Measurements from ENCODE around the gene TRAF3IP3. TPM values are rescaled to one million over a fixed set of nuclear protein-coding genes. Genes with fewer than 3 reads are reported as not detected.

TRAF3IP3 gene
- total and polyA plus RNA-seq, 2 donors (not counting 1 experiment from before 2014, with no cell fraction given), result not detected

- Histone ChIP-seq H3K27ac (ENCODE audit: insufficient read depth, low read length) (no peak overlapping the region), H4K20me1 (ENCODE audit: control insufficient read depth, extremely low read depth, insufficient read depth, low read length) (no peaks in the 10 kb centered on the region), H3K4me2 (ENCODE audit: extremely low read depth, insufficient read depth, low read length) (no peak overlapping the region), H3K79me2 (ENCODE audit: control insufficient read depth, insufficient read depth, low read length) (no peaks in the 10 kb centered on the region), H3K4me1 (ENCODE audit: control insufficient read depth, extremely low read depth, insufficient read depth, low read length) (peaks cover 17% of the 10 kb centered on the region), H2AFZ (ENCODE audit: low read length) (no peak overlapping the region), H3K9me3 (ENCODE audit: control insufficient read depth, insufficient read depth, low read depth, low read length) (no peaks in the 10 kb centered on the region), H3K4me3 (replicated peaks in 1 of 4; ENCODE audit: control extremely low read depth in 1 of 4, insufficient read depth in 1 of 4, low read depth in 3 of 4, low read length in 4 of 4) (no peak overlapping the region), H3K27me3 (ENCODE audit: control insufficient read depth, insufficient read depth, low read length) (no peaks in the 10 kb centered on the region), H3K9ac (ENCODE audit: insufficient read depth, low read length) (no peak overlapping the region), H3K36me3 (ENCODE audit: control insufficient read depth, insufficient read depth, low read length) (no peaks in the 10 kb centered on the region)
- DNase-seq (ENCODE audit: low read depth in 2 of 2), result no peak
- TF ChIP-seq CTCF (conservative IDR thresholded peaks at IDR 0.05 in 1 of 2, IDR thresholded peaks at IDR 0.05 in 1 of 2; ENCODE audit: low read depth in 1 of 2, low read length in 2 of 2), result no peak
- no peak for TF ChIP-seq EZH2 (IDR thresholded peaks at IDR 0.05; ENCODE audit: low read length, missing control alignments)
These were observed 15.0 kb downstream of the TRAF3IP3 start for GRCh38 chr1:209770636-209771415.

GRCh38 chr1:209772126-209772525 lies 16.3 kb downstream of the TRAF3IP3 start:
- H3K27me3 ChIP-seq (ENCODE audit: control insufficient read depth, insufficient read depth, low read length), result no peaks in the 10 kb centered on the region
- H3K4me2 ChIP-seq (ENCODE audit: extremely low read depth, insufficient read depth, low read length), result no peak overlapping the region
- H3K9me3 ChIP-seq (ENCODE audit: control insufficient read depth, insufficient read depth, low read depth, low read length), result no peaks in the 10 kb centered on the region
- H3K4me1 ChIP-seq (ENCODE audit: control insufficient read depth, extremely low read depth, insufficient read depth, low read length), result peaks cover 17% of the 10 kb centered on the region
- no peaks in the 10 kb centered on the region for H3K79me2 ChIP-seq (ENCODE audit: control insufficient read depth, insufficient read depth, low read length)
- DNase-seq (ENCODE audit: low read depth in 2 of 2), result no peak
- TF ChIP-seq CTCF (conservative IDR thresholded peaks at IDR 0.05 in 1 of 2, IDR thresholded peaks at IDR 0.05 in 1 of 2; ENCODE audit: low read depth in 1 of 2, low read length in 2 of 2) (no peak), EZH2 (IDR thresholded peaks at IDR 0.05; ENCODE audit: low read length, missing control alignments) (no peak)
- H3K27ac ChIP-seq (ENCODE audit: insufficient read depth, low read length), result no peak overlapping the region
- H3K9ac ChIP-seq (ENCODE audit: insufficient read depth, low read length), result no peak overlapping the region
- no peaks in the 10 kb centered on the region for H3K36me3 ChIP-seq (ENCODE audit: control insufficient read depth, insufficient read depth, low read length)
- H2AFZ ChIP-seq (ENCODE audit: low read length), result no peak overlapping the region
- H4K20me1 ChIP-seq (ENCODE audit: control insufficient read depth, extremely low read depth, insufficient read depth, low read length), result no peaks in the 10 kb centered on the region
- no peak overlapping the region for H3K4me3 ChIP-seq (replicated peaks in 1 of 4; ENCODE audit: control extremely low read depth in 1 of 4, insufficient read depth in 1 of 4, low read depth in 3 of 4, low read length in 4 of 4)

GRCh38 chr1:209774592-209774991 lies 18.7 kb downstream of the TRAF3IP3 start:
- H3K9me3 ChIP-seq (ENCODE audit: control insufficient read depth, insufficient read depth, low read depth, low read length), result no peaks in the 10 kb centered on the region
- H2AFZ ChIP-seq (ENCODE audit: low read length), result no peak overlapping the region
- H4K20me1 ChIP-seq (ENCODE audit: control insufficient read depth, extremely low read depth, insufficient read depth, low read length), result no peaks in the 10 kb centered on the region
- H3K27ac ChIP-seq (ENCODE audit: insufficient read depth, low read length), result no peak overlapping the region
- no peak overlapping the region for H3K9ac ChIP-seq (ENCODE audit: insufficient read depth, low read length)
- no peaks in the 10 kb centered on the region for H3K27me3 ChIP-seq (ENCODE audit: control insufficient read depth, insufficient read depth, low read length)
- peaks cover 8% of the 10 kb centered on the region for H3K4me1 ChIP-seq (ENCODE audit: control insufficient read depth, extremely low read depth, insufficient read depth, low read length)
- H3K4me2 ChIP-seq (ENCODE audit: extremely low read depth, insufficient read depth, low read length), result no peak overlapping the region
- no peak for TF ChIP-seq EZH2 (IDR thresholded peaks at IDR 0.05; ENCODE audit: low read length, missing control alignments)
- H3K36me3 ChIP-seq (ENCODE audit: control insufficient read depth, insufficient read depth, low read length), result no peaks in the 10 kb centered on the region
- no peaks in the 10 kb centered on the region for H3K79me2 ChIP-seq (ENCODE audit: control insufficient read depth, insufficient read depth, low read length)
- no peak for DNase-seq (ENCODE audit: low read depth in 2 of 2)
- no peak overlapping the region for H3K4me3 ChIP-seq (replicated peaks in 1 of 4; ENCODE audit: control extremely low read depth in 1 of 4, insufficient read depth in 1 of 4, low read depth in 3 of 4, low read length in 4 of 4)

All from fibroblast of lung (primary cell).